ENCODE data around the gene MRPL32. TPM values are rescaled to one million over a fixed set of nuclear protein-coding genes. Genes with fewer than 3 reads are reported as not detected.
A peak's percentile ranks its signal among the peaks of the same experiment; 100 is the strongest.
"Not testable (repeated sequence)": the region's sequence is repeated elsewhere in the genome, so short reads cannot be mapped to it uniquely, and the experiment has no call there.

MRPL32 gene
- total RNA-seq: 55.5 and 63.7 TPM in 2 replicates
- polyA plus RNA-seq: 54.4 and 58.0 TPM in 2 replicates
- polyA plus RNA-seq (2012): 42.0 and 49.1 TPM in 2 replicates
- polyA minus RNA-seq (ENCODE audit: low replicate concordance): 1.2 and 3.0 TPM in 2 replicates

- no peaks in the 10 kb centered on the region for H4K20me1 ChIP-seq (ENCODE audit: control insufficient read depth, extremely low read depth, insufficient read depth, low read length)
- DNase-seq (ENCODE audit: low read depth in 2 of 2): peak; percentile 97
- peaks cover 7% of the 10 kb centered on the region for H3K36me3 ChIP-seq (ENCODE audit: control insufficient read depth, insufficient read depth, low read length)
- H3K4me1 ChIP-seq (ENCODE audit: control insufficient read depth, extremely low read depth, insufficient read depth, low read length): peaks cover 2% of the 10 kb centered on the region
- TF ChIP-seq EZH2 (IDR thresholded peaks at IDR 0.05; ENCODE audit: low read length, missing control alignments): no peak
- TF ChIP-seq, protein P1, sequence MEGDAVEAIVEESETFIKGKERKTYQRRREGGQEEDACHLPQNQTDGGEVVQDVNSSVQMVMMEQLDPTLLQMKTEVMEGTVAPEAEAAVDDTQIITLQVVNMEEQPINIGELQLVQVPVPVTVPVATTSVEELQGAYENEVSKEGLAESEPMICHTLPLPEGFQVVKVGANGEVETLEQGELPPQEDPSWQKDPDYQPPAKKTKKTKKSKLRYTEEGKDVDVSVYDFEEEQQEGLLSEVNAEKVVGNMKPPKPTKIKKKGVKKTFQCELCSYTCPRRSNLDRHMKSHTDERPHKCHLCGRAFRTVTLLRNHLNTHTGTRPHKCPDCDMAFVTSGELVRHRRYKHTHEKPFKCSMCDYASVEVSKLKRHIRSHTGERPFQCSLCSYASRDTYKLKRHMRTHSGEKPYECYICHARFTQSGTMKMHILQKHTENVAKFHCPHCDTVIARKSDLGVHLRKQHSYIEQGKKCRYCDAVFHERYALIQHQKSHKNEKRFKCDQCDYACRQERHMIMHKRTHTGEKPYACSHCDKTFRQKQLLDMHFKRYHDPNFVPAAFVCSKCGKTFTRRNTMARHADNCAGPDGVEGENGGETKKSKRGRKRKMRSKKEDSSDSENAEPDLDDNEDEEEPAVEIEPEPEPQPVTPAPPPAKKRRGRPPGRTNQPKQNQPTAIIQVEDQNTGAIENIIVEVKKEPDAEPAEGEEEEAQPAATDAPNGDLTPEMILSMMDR (conservative IDR thresholded peaks at IDR 0.05 in 1 of 2, IDR thresholded peaks at IDR 0.05 in 1 of 2; ENCODE audit: low read depth in 1 of 2, low read length in 2 of 2): no peak
- H2AFZ ChIP-seq (ENCODE audit: low read length): peak within 1 kb of the TSS; percentile 97
- no peaks in the 10 kb centered on the region for H3K27me3 ChIP-seq (ENCODE audit: control insufficient read depth, insufficient read depth, low read length)
- H3K4me2 ChIP-seq (ENCODE audit: extremely low read depth, insufficient read depth, low read length): peak within 1 kb of the TSS; percentile 86
- peak within 1 kb of the TSS; percentile 87 for H3K9ac ChIP-seq (ENCODE audit: insufficient read depth, low read length)
- peak within 1 kb of the TSS; percentile 51 to 97 (median 88) for H3K4me3 ChIP-seq (replicated peaks in 1 of 4; ENCODE audit: control extremely low read depth in 1 of 4, insufficient read depth in 1 of 4, low read depth in 3 of 4, low read length in 4 of 4)
- peak within 1 kb of the TSS; percentile 96 for H3K27ac ChIP-seq (ENCODE audit: insufficient read depth, low read length)
- no peaks in the 10 kb centered on the region for H3K9me3 ChIP-seq (ENCODE audit: control insufficient read depth, insufficient read depth, low read depth, low read length)
- peaks cover 63% of the 10 kb centered on the region for H3K79me2 ChIP-seq (ENCODE audit: control insufficient read depth, insufficient read depth, low read length)
Observed at GRCh38 chr7:42931834-42932651, at the start of gene MRPL32, which contains the start of gene PSMA2. Gene MRPL32 (plus strand): TSS chr7:42932376. CDS start chr7:42932387, 11 bp downstream. Gene PSMA2 (minus strand): TSS chr7:42932174. CDS start chr7:42932158, 16 bp downstream.

DNA sequence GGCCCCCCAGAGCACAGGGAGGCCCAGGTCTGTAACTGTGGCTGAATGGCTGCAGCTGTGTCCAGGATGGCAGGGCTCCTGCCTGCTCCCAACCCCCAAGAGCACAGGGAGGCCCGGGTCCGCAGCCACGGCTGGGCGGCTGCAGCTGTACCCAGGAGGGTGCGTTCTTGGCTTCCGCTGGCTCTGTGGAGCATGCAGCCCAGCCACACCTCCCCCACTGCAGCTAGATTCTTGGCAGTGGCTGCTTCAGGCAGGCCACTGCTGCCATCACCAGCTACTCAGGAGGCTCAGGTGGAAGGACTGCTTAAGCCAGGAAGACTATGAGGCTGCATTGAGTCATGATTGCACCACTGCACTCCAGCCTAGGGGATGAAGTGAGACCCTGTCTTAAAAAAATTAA is 48.2 kb upstream of the MRPL32 start:
- Histone ChIP-seq H3K36me3 (ENCODE audit: control insufficient read depth, insufficient read depth, low read length) (no peaks in the 10 kb centered on the region), H3K27me3 (ENCODE audit: control insufficient read depth, insufficient read depth, low read length) (no peaks in the 10 kb centered on the region), H3K9ac (ENCODE audit: insufficient read depth, low read length) (no peak overlapping the region), H3K4me1 (ENCODE audit: control insufficient read depth, extremely low read depth, insufficient read depth, low read length) (peaks cover 3% of the 10 kb centered on the region), H3K4me2 (ENCODE audit: extremely low read depth, insufficient read depth, low read length) (no peak overlapping the region), H4K20me1 (ENCODE audit: control insufficient read depth, extremely low read depth, insufficient read depth, low read length) (no peaks in the 10 kb centered on the region), H3K27ac (ENCODE audit: insufficient read depth, low read length) (no peak overlapping the region), H3K79me2 (ENCODE audit: control insufficient read depth, insufficient read depth, low read length) (no peaks in the 10 kb centered on the region), H3K9me3 (ENCODE audit: control insufficient read depth, insufficient read depth, low read depth, low read length) (no peaks in the 10 kb centered on the region), H2AFZ (ENCODE audit: low read length) (no peak overlapping the region), H3K4me3 (replicated peaks in 1 of 4; ENCODE audit: control extremely low read depth in 1 of 4, insufficient read depth in 1 of 4, low read depth in 3 of 4, low read length in 4 of 4) (no peak overlapping the region)
- TF ChIP-seq, protein P1 (conservative IDR thresholded peaks at IDR 0.05 in 1 of 2, IDR thresholded peaks at IDR 0.05 in 1 of 2; ENCODE audit: low read depth in 1 of 2, low read length in 2 of 2): no peak
- no peak for TF ChIP-seq EZH2 (IDR thresholded peaks at IDR 0.05; ENCODE audit: low read length, missing control alignments)
- peak; percentile 27 to 55 for DNase-seq (ENCODE audit: low read depth in 2 of 2)

DNA sequence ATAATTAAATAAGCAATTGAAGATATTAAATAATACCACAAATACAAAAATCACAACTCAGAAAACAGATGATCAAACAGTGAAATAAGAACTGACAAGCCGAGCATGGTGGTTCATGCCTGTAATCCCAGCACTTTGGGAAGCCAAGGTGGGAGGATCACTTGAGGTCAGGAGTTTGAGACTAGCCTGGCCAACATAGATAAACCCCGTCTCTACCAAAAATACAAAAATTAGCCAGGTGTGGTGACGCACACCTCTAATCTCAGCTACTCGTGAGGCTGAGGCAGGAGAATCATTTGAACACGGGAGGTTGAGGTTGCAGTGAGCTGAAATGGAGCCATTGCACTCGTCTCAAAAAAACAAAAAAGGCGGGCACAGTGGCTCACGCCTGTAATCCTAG is 47.0 kb upstream of the MRPL32 start:
- DNase-seq (ENCODE audit: low read depth in 2 of 2); H3K79me2 ChIP-seq (ENCODE audit: control insufficient read depth, insufficient read depth, low read length); H2AFZ ChIP-seq (ENCODE audit: low read length); H3K4me3 ChIP-seq (replicated peaks in 1 of 4; ENCODE audit: control extremely low read depth in 1 of 4, insufficient read depth in 1 of 4, low read depth in 3 of 4, low read length in 4 of 4); H3K4me1 ChIP-seq (ENCODE audit: control insufficient read depth, extremely low read depth, insufficient read depth, low read length); H3K27ac ChIP-seq (ENCODE audit: insufficient read depth, low read length); H3K36me3 ChIP-seq (ENCODE audit: control insufficient read depth, insufficient read depth, low read length); H3K9ac ChIP-seq (ENCODE audit: insufficient read depth, low read length); H3K27me3 ChIP-seq (ENCODE audit: control insufficient read depth, insufficient read depth, low read length); H4K20me1 ChIP-seq (ENCODE audit: control insufficient read depth, extremely low read depth, insufficient read depth, low read length); H3K9me3 ChIP-seq (ENCODE audit: control insufficient read depth, insufficient read depth, low read depth, low read length); H3K4me2 ChIP-seq (ENCODE audit: extremely low read depth, insufficient read depth, low read length): not testable (repeated sequence)

All from fibroblast of lung (primary cell).